GM18502 (cell line): ENCODE measurements around the gene ABCA6.
A peak's percentile ranks its signal among the peaks of the same experiment; 100 is the strongest.

Experiments
- ATAC-seq: cut with Tn5 transposase; IDR thresholded peaks from one replicate; pipeline ENCODE4 v1.9.1; 2021; ENCODE audit warnings: mild to moderate bottlenecking; ENCODE audit not compliant: unreplicated experiment, poor library complexity

Gene ABCA6

DNA sequence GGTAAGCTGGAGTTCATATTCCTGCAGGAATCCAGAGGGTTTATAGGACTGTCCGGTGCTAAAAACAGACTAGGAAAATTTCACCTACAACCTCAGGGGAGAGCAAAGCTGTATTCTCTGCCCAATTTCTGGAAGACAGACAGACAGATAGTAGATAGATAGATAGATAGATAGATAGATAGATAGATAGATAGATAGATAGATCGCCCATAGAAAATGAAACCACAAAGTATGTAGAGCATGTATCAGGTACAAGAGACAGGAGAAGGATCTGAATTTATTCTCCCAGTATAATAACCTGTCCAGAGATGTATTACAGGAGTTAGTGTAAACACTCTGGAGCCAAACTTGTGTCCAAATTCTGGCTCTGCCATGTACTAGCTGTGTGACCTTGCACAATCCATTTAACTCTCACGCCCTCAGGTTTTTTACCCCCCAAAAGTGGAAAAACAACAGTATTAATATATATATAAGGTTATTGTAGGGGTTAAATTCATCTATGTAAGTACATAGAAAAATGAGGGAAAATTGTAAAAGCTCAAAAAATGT, 2.1 kb upstream of the ABCA6 start:
- ATAC-seq = no peak

- no peak for ATAC-seq
Observed at GRCh38 chr17:69143151-69143550, 1.5 kb upstream of the ABCA6 start.

GRCh38 chr17:69142175-69142802, 594 bp upstream of the ABCA6 start:
- ATAC-seq = no peak

DNA sequence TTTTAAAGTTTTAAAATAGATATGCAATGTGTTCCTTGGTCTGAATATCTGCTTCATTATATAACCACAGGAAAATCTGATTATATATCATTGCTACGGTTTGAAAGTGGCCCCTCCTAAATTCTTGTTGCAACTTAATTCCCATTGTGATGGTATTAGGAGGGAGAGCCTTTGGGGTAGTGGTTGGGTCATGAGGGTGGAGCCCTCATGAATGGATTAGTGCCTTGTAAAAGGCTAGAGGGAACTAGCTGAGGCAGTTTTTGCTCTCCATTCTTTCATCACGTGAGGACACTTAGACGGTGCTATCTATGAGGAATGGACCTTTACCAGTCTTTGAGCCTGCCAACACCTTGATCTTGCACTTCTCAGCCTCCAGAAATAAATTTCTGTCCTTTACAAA, 7.6 kb downstream of the ABCA6 start:
- no peak for ATAC-seq

DNA sequence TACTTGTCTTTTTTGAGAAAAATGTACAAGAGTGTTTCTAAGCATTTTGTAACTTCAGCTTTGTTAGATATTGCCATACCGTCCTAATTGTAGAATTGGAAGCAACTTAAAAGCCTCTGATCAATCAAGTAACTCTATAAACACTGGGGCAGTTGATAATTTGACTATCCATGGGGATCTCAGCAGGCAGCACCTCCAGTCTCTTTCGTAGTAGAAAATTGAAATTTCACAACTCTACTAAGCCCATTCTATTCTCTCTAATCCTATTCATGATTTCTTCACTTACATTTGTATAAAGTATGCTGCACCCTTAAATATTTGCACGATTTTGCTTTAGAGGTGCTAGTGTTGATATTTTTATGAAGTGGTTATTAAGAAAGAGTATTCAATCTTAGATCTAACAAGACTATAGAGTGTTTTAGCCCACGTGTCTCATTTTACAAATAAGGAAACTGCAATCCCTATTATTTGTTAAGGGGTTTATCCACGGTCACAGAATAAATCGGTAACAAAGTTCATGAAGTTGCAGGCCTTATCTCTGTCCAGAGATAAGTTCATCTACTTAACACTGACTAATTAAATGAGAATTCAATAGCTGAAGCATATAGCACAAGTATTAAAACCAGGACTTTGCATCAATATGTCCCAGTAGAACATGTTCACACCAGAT, 10.9 kb downstream of the ABCA6 start:
- no peak for ATAC-seq

GRCh38 chr17:69123626-69124025, 18.1 kb downstream of the ABCA6 start:
- ATAC-seq = no peak

GRCh38 chr17:69122065-69122464, 19.6 kb downstream of the ABCA6 start:
- ATAC-seq = no peak

- peak; percentile 61 for ATAC-seq
Observed at GRCh38 chr17:69117855-69118784, 23.6 kb downstream of the ABCA6 start.

- ATAC-seq = no peak
Observed at GRCh38 chr17:69111794-69112193, 29.9 kb downstream of the ABCA6 start.

GRCh38 chr17:69105907-69106730, 35.6 kb downstream of the ABCA6 start:
- ATAC-seq = no peak

GRCh38 chr17:69103557-69104233, 38.0 kb downstream of the ABCA6 start:
- no peak for ATAC-seq

DNA sequence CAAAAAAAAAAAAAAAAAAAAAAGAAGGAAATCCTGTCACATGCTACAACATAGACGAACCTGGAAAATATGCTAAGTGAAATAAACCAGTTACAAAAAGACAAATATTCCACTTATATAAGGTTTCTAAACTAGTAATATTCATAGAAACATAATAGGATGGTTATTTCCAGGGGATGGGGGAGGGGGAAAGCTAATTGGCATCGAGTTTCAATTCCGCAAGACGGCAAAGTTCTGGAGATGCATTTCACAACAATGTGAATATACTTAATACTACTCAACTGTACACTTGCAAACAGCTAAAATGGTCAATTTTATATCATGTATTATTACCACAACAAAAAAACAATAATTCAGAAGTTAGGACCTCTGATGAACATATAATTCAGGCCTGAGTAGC, 43.1 kb downstream of the ABCA6 start:
- no peak for ATAC-seq

GRCh38 chr17:69096541-69096940, 45.2 kb downstream of the ABCA6 start:
- ATAC-seq = no peak

GRCh38 chr17:69093995-69094394, 47.7 kb downstream of the ABCA6 start:
- ATAC-seq = no peak

DNA sequence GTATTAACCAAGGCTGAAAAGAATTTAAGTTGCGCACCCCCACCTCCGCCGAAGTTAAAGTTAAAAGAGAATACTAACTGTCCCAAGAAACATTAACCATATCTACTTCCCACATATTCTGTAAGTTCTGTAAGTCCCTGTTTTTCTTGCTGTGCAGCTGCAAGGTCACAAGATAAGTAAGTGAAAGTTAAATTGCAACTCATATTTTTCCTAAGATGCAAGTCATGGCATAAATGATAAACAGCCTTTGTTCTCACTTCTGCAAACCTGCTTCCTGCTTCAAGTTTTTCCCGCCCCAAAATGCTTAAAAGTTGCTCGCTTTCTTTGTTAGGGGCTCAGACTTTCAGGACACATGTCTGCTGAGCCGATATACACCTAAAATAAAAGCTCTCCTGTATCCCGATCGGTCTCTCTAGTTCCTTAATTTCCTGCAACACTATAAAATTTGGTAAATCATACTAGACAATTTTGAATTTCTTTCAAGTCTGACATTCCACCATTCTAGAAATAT, 48.4 kb downstream of the ABCA6 start:
- ATAC-seq = peak; percentile 66

DNA sequence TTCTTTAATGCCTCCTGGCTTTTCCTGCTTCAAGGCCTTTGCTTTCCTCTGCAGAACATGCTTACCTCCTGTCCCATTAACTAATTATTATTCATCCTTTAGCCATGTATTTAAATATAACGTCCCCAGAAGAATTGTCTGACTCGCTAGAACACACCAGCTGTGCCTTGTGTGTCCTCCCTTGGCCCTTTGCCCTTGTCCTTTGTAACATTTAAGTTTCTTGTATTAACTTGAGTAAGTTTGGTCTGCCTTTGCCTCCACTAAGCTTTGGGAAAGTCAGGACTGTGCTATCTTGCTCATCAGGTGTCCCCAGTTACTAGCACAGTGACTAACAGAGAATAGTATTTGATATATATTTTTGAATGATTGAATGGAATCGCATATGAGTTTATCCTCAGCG, 51.3 kb downstream of the ABCA6 start:
- no peak for ATAC-seq

DNA sequence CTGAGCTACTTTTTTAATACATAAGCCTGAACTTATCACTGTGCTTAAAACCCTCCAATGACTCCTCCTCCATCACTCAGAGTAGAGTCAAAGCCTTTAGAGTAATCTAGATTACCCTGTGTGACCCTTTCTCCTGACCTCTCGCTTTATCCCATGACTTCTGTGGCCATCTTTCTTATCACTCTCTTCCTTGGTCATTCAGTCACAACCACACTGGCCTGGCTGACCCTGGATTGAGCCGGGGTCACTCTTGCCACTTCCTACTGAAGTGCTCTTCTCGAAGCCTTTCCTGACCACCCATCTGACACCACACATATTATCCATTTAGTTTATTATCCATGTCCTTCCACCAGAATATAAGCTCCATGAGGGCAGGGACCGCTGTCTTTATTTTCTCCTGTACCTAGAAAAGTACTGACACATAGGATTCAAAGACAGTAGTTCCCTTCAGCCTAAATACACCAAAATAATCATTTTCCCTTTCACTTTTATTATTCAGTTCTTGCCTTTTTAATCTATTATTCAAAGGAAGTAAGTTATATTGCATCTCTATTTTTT, 53.0 kb downstream of the ABCA6 start:
- no peak for ATAC-seq

GRCh38 chr17:69086641-69087040, 55.1 kb downstream of the ABCA6 start:
- ATAC-seq = no peak

DNA sequence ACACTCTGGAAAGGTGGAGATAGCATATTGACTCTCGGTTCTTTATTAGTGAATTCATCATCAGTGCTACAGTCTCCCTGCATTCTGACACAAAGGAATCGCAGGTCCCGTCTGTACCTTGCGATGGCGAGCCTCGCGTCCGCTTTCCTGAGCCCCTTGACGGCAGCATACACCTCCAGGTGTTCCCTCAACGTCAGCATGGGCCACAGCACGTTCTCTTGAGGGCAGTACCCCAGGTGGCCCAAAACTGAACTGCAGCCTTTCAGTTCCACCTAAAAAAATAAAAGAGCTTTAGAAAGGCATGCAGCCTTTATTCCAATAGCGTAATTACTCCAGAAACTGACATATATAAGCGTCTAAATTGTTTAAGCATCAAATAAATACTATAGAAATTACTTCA, 56.8 kb downstream of the ABCA6 start:
- no peak for ATAC-seq
